ENCODE results near the gene SELP.

Gene SELP

DNA sequence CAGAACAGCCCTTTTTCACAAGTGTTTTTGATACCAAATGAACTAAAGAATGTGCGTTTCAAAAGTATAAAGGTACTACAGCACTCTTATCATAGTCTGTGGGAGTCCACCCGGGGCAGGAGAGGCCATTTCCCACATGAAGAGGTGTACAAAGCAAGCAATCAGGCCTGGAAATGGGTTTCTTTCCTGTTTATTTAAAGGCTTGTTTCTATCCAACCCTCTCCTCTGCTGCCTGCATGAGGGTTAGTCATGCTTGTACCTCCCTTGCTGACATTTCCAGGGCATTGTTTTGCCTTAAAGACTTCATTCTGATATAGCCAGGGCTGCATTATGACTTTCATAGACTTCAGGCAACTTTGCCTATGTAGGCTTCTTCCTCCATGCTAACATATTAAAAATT is 11.6 kb downstream of the SELP start:
- DNase-seq = no peak

DNA sequence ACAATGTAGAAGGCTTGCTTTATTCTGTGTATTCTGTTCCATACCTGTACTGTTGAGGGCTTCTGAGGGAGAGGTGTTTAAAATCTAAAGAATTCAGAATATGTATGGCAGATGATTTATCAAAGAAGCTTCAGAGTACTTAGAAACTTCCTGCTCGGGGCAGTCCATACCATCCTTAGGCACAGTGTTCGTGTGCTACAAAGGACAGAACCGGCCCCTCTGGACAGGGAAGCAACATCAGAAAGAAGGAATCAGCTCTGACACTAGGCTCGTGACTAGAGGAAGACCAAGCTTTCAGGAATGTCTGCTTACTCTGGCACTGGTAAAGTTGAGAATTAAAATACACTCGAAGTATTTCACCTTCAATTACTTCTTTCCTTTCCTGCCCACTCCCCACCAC is 14.1 kb downstream of the SELP start:
- DNase-seq = no peak

- DNase-seq = no peak
These were observed 19.1 kb downstream of the SELP start for GRCh38 chr1:169610858-169611257.

GRCh38 chr1:169610108-169610507 is 19.8 kb downstream of the SELP start:
- no peak for DNase-seq

- no peak for DNase-seq
These were observed 21.7 kb downstream of the SELP start for GRCh38 chr1:169608226-169608625.

GRCh38 chr1:169604781-169605560 is 25.0 kb downstream of the SELP start:
- DNase-seq = no peak

DNA sequence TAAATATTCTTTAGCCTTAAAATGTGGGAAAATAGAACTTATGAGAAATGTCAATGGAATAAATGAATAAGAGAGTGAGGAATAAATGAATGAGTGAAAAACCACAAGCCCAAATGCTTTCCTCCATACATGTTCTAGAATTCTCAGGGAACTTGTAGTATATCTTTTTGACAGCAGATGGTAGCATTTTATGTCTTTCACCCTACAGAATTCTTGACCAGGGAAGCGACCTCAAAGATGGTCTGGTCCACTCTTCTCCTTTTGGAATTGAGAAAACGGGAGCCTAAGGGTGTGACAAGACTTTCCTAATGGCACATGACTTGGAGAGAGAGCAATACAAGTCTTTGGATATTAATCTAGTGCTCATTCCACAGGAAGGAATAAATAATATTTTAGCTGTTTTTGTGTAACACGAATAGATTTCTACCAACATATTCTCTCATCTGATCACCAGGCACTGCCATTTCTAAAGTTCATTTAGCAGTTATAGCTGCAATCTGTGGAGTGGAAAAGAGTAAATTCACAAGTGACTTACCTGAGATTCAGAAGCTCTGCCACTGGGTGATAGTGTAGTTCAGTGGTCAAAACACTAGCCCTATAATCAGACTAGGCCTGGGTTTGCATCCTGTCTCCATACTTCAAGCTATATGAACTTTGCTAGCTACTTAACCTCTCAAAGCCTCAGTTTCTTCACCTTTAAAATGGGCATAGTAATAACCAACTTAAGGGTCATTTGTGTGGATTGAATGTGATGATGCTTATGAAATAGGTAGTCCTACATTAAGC is 28.6 kb downstream of the SELP start:
- DNase-seq = no peak

- no peak for DNase-seq
These were observed 33.9 kb downstream of the SELP start for GRCh38 chr1:169595764-169596711.

DNA sequence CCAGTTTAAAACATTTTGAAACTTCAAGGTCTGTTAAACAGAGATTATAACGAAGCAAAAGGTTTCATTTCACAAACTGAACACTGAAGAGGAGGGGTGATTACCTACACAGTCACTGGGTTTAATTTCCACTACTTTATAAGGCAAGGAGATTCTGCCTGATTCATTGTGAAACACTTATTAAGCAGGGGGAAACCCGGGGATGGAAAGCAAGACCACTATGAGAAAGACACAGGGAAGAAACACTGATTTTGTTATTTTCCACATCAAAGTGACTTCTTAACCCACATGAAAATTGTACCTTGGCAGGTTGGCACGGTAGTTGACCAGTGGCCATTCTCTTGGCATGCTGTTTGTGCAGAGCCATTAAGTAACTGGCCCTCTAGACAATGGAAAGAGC is 35.5 kb downstream of the SELP start:
- DNase-seq = no peak

- no peak for DNase-seq
These were observed 39.0 kb downstream of the SELP start for GRCh38 chr1:169590932-169591331.

DNA sequence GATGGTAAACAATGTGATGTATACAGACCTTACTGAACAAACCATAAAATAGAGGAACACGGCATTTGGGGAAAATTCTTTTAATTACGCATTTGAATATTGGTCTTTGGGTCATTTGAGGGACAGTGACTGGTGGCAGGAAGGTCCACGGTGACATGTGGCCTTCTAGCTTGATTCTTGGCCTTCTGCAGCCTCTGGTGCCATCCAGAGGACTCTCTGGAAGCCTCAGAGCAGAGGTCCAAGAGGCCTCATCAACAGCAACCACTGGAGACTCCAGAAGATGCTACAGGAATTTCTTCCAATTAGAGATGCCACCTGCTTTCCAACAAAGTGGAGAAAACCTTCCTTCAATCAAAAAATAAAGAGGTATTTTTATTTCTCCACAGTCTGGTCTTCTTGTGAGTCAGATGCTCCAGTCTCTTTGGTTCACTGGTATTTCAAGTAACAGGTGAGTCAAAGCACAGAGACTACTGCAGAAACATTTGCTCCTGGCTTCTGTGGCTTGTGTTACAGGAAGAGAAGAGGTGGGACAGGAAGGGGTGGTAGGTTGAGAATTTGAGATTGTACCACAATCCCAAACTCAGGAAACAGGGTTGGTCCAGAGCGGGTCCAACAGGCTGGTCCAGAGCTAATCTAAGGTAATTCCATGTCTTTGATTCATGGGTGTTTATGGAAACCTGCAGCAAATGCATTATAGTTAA is 41.0 kb downstream of the SELP start:
- no peak for DNase-seq

DNA sequence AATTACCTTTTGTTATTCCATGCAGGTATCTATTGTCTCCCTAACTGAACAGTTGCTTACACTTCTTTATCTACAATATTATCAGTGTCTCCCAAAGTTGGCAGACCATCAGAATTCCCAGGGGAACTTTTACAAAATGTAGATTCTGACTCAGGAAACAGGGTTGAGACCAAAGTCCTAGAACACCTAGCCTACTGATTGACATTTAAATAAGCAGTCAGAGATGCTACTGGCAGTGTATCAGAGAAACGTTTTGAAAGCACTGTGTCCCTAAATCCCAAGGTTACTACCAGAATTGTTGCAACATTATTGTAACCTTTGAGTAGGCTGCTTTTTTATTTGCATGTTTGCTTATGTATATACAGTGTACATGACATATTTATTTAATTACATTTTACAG is 41.8 kb downstream of the SELP start:
- DNase-seq = no peak

- DNase-seq = peak; percentile 30
These were observed 43.3 kb downstream of the SELP start, which contains the start of gene F5 for GRCh38 chr1:169586395-169587255. TSS of gene F5 (minus strand) at chr1:169586481. CDS start at chr1:169586386, 95 bp downstream.

- DNase-seq = no peak
These were observed 43.9 kb downstream of the SELP start for GRCh38 chr1:169586067-169586394.

- no peak for DNase-seq
These were observed 44.7 kb downstream of the SELP start for GRCh38 chr1:169585181-169585580.

- DNase-seq = no peak
These were observed 45.3 kb downstream of the SELP start for GRCh38 chr1:169584483-169585144.

- DNase-seq = no peak
These were observed 51.8 kb downstream of the SELP start for GRCh38 chr1:169577981-169578738.

DNA sequence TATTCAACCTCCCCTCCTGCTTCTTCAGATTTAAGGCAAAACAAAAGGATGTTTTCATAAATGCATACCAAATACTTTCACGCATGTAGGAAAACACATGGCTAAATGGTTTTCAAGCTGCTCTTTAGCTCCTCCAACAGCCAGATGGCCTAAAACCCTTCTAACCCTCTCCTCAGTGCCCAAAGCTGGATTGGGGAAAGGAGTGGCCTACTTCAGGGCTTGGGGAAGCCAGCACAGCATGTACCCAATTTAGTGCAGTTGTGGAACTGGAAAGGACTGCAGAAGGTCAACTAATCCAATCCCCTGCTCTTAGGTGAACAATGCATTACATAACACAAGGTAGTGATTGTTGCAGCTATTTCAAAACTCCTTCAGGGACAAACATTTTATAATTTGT is 53.0 kb downstream of the SELP start:
- DNase-seq = no peak

- no peak for DNase-seq
These were observed 53.5 kb downstream of the SELP start for GRCh38 chr1:169576241-169576934.

DNA sequence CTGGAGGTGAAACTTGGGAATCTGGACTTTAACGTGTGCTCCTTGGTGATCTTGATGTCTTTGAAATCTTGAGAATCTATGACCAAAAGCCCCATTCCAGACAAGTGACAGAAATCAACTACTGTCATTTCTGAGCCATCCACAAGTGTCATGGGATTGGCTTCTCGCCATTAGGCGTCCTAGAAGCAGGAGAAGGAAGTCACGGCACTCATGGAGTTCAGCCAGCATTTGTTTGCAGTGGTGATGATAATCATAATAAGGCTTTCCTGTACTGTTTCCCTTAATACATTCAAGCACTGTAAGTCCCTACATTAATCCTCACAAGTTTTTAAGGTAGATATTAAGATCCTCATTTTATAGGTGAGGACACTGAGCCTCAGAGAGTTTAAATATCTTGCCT is 55.6 kb downstream of the SELP start:
- no peak for DNase-seq

Data from DMS79 (cell line).